HG03565 (cell line): ENCODE results near the gene AK4.

Experiments used
- ATAC-seq: cut with Tn5 transposase; IDR thresholded peaks from one replicate; pipeline ENCODE4 v1.9.1; 2021; ENCODE audit warnings: mild to moderate bottlenecking, moderate library complexity; ENCODE audit not compliant: unreplicated experiment

The AK4 gene

GRCh38 chr1:65175171-65176055, 27.4 kb downstream of the AK4 start:
- ATAC-seq: no peak

GRCh38 chr1:65176056-65176450, 28.1 kb downstream of the AK4 start:
- no peak for ATAC-seq

- ATAC-seq: no peak
Observed at GRCh38 chr1:65176591-65176990, 28.6 kb downstream of the AK4 start.

- no peak for ATAC-seq
Observed at GRCh38 chr1:65177457-65177856, 29.5 kb downstream of the AK4 start.

GRCh38 chr1:65178235-65178634, 30.2 kb downstream of the AK4 start:
- no peak for ATAC-seq

GRCh38 chr1:65179148-65179547, 31.1 kb downstream of the AK4 start:
- no peak for ATAC-seq

- ATAC-seq: no peak
Observed at GRCh38 chr1:65180977-65181376, 33.0 kb downstream of the AK4 start.

- ATAC-seq: no peak
Observed at GRCh38 chr1:65182658-65183268, 34.8 kb downstream of the AK4 start.

- no peak for ATAC-seq
Observed at GRCh38 chr1:65189576-65190115, 41.6 kb downstream of the AK4 start.

GRCh38 chr1:65190229-65190628, 42.2 kb downstream of the AK4 start:
- no peak for ATAC-seq

GRCh38 chr1:65193129-65193695, 45.2 kb downstream of the AK4 start:
- no peak for ATAC-seq

- no peak for ATAC-seq
Observed at GRCh38 chr1:65195495-65196417, 47.8 kb downstream of the AK4 start.

GRCh38 chr1:65196926-65197325, 48.9 kb downstream of the AK4 start:
- ATAC-seq: no peak

GRCh38 chr1:65197636-65198035, 49.6 kb downstream of the AK4 start:
- no peak for ATAC-seq

- ATAC-seq: no peak
Observed at GRCh38 chr1:65198096-65198495, 50.1 kb downstream of the AK4 start.

- ATAC-seq: no peak
Observed at GRCh38 chr1:65200411-65200810, 52.4 kb downstream of the AK4 start.

- no peak for ATAC-seq
Observed at GRCh38 chr1:65206836-65207235, 58.8 kb downstream of the AK4 start.

- ATAC-seq: peak; percentile 63
Observed at GRCh38 chr1:65207317-65207716, 59.3 kb downstream of the AK4 start.

GRCh38 chr1:65208563-65208973, 60.6 kb downstream of the AK4 start:
- ATAC-seq: no peak

- ATAC-seq: peak; percentile 43
Observed at GRCh38 chr1:65209005-65209885, 61.2 kb downstream of the AK4 start.
